Panc1 (cell line): Measurements from ENCODE around the gene CCHCR1. TPM values are rescaled to one million over a fixed set of nuclear protein-coding genes. Genes with fewer than 3 reads are reported as not detected.
"Not testable (repeated sequence)": the region's sequence is repeated elsewhere in the genome, so short reads cannot be mapped to it uniquely, and the experiment has no call there.

ENCODE experiments used
- ATAC-seq: fragments of 200-7000 bp; cut with Tn5 transposase; 2 replicates; pipeline ENCODE4 v1.9.1; 2020; ENCODE audit warnings: mild to moderate bottlenecking, moderate library complexity
- BruUV-seq: library from RNA; stranded (reverse); fragments of 400-500 nt; replicated peaks from 2 replicates; lab custom pipeline; 2021; lab: Mats Ljungman, UMichigan
- CTCF ChIA-PET: fragments of 300-600 bp; sonication (Branson Sonifier 250); formaldehyde crosslinking; loops from one replicate; lab custom pipeline; 2022; ENCODE audit warnings: antibody characterized with exemption; lab: Charles Lee
- POLR2A ChIA-PET: fragments of 300-600 bp; sonication (Branson Sonifier 250); formaldehyde crosslinking; loops from one replicate; lab custom pipeline; 2022; ENCODE audit warnings: antibody characterized with exemption; lab: Charles Lee
- DNase-seq: peaks from one replicate; pipeline ENCODE4 v3.0.0-alpha.2; 2010; ENCODE audit warnings: low read depth, low spot score
- H3K27ac ChIP-seq: 2 replicates; pipeline ENCODE4 v1.5.1; 2011; ENCODE audit warnings: mild to moderate bottlenecking, low read length, inconsistent platforms
- H3K27me3 ChIP-seq: fragments of 200-500 bp; sonication (Bioruptor generic); 2 replicates; pipeline ENCODE4 v1.6.0; 2014; ENCODE audit warnings: low read length, inconsistent platforms; ENCODE audit not compliant: control insufficient read depth, insufficient read depth
- H3K36me3 ChIP-seq: fragments of 200-500 bp; sonication (Bioruptor generic); 2 replicates; pipeline ENCODE4 v1.5.1; 2014; ENCODE audit warnings: inconsistent platforms, mild to moderate bottlenecking, low read length, moderate library complexity; ENCODE audit not compliant: control insufficient read depth, insufficient read depth
- H3K4me1 ChIP-seq: 2 replicates; pipeline ENCODE4 v1.5.1; 2011; ENCODE audit warnings: inconsistent platforms, mild to moderate bottlenecking, low read length, moderate library complexity; ENCODE audit not compliant: control insufficient read depth, insufficient read depth
- H3K4me3 ChIP-seq, 2 experiments: 2 replicates each; pipeline ENCODE4 v1.5.1; 2011 to 2012; ENCODE audit warnings: low read depth in 2 of 2, low read length in 2 of 2, mild to moderate bottlenecking in 2 of 2, inconsistent platforms in 1 of 2, moderate library complexity in 1 of 2
- H3K9me3 ChIP-seq: fragments of 200-500 bp; sonication (Bioruptor generic); 2 replicates; pipeline ENCODE4 v1.5.1; 2014; ENCODE audit warnings: low read depth, mild to moderate bottlenecking, inconsistent platforms, low read length, moderate library complexity; ENCODE audit not compliant: control insufficient read depth, insufficient read depth
- POLR2AphosphoS5 ChIP-seq: IDR thresholded peaks from 2 replicates; pipeline ENCODE4 v1.6.1; 2012; ENCODE audit warnings: mild to moderate bottlenecking, low read depth, low read length, moderate library complexity
- SIN3A ChIP-seq: IDR thresholded peaks from 2 replicates; pipeline ENCODE4 v1.6.1; 2012; ENCODE audit warnings: low read depth, mild to moderate bottlenecking, low read length, moderate library complexity, borderline replicate concordance; ENCODE audit not compliant: insufficient read depth
- TCF7L2 ChIP-seq: IDR thresholded peaks from 2 replicates; pipeline ENCODE4 v1.6.1; 2011; ENCODE audit warnings: mild to moderate bottlenecking, low read depth, low read length, inconsistent platforms
- in situ Hi-C: cut with HindIII; loops from 2 replicates; pipeline ENCODE4 v1.10.0; 2016; ENCODE audit warnings: low sequenced_read_pairs, low pct_unique_long_range_greater_than_20kb
- intact Hi-C: fragments of 100-400 bp; cut with micrococcal nuclease; formaldehyde crosslinking; loops from one replicate; pipeline ENCODE4 v1.10.0; 2022; ENCODE audit not compliant: unreplicated experiment
- total RNA-seq: library from RNA; stranded (reverse); gene quantifications from one replicate; pipeline ENCODE4 v1.2.1, GENCODE V29; 2021; ENCODE audit not compliant: unreplicated experiment
- TF ChIP-seq, protein P1 (sequence below): fragments of 450-650 bp; IDR thresholded peaks from 2 replicates; pipeline ENCODE4 v1.5.1; 2017; ENCODE audit warnings: mild to moderate bottlenecking
- TF ChIP-seq, protein P2 (sequence below), 2 experiments: IDR thresholded peaks; 2 replicates each; pipeline ENCODE4 v1.6.1; 2011 to 2012; ENCODE audit warnings: low read depth in 2 of 2, control low read depth in 1 of 2, low read length in 1 of 2, mild to moderate bottlenecking in 1 of 2, moderate library complexity in 1 of 2; ENCODE audit not compliant: insufficient read depth in 1 of 2

The CCHCR1 gene
- total RNA-seq, 1 experiment from 2014 or later = 37.1 TPM

DNA sequence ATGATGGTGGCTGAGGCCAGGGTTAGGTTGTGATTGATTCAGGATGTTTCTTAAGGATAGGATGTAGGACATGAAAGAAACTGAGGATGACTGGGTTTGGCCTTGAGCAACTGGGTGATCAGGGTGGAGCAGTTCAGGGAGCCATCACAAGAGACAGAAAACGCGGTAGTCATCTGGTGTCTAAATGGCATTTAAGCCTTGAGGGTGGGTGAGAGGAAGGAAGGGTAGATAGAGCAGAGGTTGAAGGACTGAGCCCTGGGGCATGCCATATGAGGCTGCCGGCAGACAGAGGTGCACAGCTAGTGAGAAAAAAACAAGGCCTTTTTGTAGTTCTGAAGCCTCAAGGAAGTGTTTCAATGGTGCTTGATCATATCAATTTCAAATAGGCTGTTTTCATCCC, 11.0 kb upstream of the CCHCR1 start:
- no peaks in the 10 kb centered on the region for H3K9me3 ChIP-seq
- in situ Hi-C loops = no loop called here
- no peaks in the 10 kb centered on the region for H3K27me3 ChIP-seq
- ChIA-PET CTCF (no interaction called here), POLR2A (no interaction called here)
- no TSS peak for BruUV-seq
- no peaks in the 10 kb centered on the region for H3K36me3 ChIP-seq
- intact Hi-C loops = no loop called here
- no peak overlapping the region for H3K27ac ChIP-seq
- TF ChIP-seq TCF7L2 (no peak), POLR2AphosphoS5 (no peak), SIN3A (no peak)
- TF ChIP-seq, protein P1, sequence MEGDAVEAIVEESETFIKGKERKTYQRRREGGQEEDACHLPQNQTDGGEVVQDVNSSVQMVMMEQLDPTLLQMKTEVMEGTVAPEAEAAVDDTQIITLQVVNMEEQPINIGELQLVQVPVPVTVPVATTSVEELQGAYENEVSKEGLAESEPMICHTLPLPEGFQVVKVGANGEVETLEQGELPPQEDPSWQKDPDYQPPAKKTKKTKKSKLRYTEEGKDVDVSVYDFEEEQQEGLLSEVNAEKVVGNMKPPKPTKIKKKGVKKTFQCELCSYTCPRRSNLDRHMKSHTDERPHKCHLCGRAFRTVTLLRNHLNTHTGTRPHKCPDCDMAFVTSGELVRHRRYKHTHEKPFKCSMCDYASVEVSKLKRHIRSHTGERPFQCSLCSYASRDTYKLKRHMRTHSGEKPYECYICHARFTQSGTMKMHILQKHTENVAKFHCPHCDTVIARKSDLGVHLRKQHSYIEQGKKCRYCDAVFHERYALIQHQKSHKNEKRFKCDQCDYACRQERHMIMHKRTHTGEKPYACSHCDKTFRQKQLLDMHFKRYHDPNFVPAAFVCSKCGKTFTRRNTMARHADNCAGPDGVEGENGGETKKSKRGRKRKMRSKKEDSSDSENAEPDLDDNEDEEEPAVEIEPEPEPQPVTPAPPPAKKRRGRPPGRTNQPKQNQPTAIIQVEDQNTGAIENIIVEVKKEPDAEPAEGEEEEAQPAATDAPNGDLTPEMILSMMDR = no peak
- TF ChIP-seq, protein P2, sequence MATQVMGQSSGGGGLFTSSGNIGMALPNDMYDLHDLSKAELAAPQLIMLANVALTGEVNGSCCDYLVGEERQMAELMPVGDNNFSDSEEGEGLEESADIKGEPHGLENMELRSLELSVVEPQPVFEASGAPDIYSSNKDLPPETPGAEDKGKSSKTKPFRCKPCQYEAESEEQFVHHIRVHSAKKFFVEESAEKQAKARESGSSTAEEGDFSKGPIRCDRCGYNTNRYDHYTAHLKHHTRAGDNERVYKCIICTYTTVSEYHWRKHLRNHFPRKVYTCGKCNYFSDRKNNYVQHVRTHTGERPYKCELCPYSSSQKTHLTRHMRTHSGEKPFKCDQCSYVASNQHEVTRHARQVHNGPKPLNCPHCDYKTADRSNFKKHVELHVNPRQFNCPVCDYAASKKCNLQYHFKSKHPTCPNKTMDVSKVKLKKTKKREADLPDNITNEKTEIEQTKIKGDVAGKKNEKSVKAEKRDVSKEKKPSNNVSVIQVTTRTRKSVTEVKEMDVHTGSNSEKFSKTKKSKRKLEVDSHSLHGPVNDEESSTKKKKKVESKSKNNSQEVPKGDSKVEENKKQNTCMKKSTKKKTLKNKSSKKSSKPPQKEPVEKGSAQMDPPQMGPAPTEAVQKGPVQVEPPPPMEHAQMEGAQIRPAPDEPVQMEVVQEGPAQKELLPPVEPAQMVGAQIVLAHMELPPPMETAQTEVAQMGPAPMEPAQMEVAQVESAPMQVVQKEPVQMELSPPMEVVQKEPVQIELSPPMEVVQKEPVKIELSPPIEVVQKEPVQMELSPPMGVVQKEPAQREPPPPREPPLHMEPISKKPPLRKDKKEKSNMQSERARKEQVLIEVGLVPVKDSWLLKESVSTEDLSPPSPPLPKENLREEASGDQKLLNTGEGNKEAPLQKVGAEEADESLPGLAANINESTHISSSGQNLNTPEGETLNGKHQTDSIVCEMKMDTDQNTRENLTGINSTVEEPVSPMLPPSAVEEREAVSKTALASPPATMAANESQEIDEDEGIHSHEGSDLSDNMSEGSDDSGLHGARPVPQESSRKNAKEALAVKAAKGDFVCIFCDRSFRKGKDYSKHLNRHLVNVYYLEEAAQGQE (IDR thresholded peaks at IDR 0.05; ENCODE audit: insufficient read depth in 1 of 2, low read depth in 2 of 2, low read length in 1 of 2) = no peak
- ATAC-seq = no peak
- no peak overlapping the region for H3K4me3 ChIP-seq
- DNase-seq = no peak
- H3K4me1 ChIP-seq = no peaks in the 10 kb centered on the region

DNA sequence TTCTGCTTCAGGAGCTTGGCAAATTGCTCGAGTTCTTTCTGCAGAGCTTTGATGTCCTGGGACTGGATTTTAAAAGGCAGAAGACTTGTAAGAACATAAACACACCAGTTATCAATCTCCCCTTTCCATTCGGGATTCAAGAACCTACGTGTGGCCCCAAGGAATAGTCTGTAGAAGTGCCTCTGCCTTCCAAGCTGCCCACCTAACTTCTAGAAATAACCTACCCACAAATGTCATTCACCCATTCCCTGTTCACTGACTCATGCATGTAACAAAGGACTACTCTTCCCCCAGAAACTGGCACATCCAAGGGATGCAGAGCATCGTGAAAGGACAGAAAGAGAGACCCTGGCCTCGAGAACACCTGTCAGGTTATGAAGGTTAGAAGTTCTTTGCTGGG, 8.4 kb upstream of the CCHCR1 start:
- Histone ChIP-seq H3K36me3 (no peaks in the 10 kb centered on the region), H3K9me3 (no peaks in the 10 kb centered on the region), H3K4me3 (no peak overlapping the region), H3K27ac (no peak overlapping the region), H3K27me3 (no peaks in the 10 kb centered on the region), H3K4me1 (no peaks in the 10 kb centered on the region)
- POLR2A ChIA-PET = no interaction called here
- no peak for ATAC-seq
- intact Hi-C loops = no loop called here
- no TSS peak for BruUV-seq
- in situ Hi-C loops = no loop called here
- DNase-seq = no peak
- CTCF ChIA-PET = no interaction called here
- no peak for TF ChIP-seq SIN3A
- no peak for TF ChIP-seq TCF7L2
- TF ChIP-seq, protein P2 (IDR thresholded peaks at IDR 0.05; ENCODE audit: insufficient read depth in 1 of 2, low read depth in 2 of 2, low read length in 1 of 2) = no peak
- TF ChIP-seq, protein P1 = no peak

DNA sequence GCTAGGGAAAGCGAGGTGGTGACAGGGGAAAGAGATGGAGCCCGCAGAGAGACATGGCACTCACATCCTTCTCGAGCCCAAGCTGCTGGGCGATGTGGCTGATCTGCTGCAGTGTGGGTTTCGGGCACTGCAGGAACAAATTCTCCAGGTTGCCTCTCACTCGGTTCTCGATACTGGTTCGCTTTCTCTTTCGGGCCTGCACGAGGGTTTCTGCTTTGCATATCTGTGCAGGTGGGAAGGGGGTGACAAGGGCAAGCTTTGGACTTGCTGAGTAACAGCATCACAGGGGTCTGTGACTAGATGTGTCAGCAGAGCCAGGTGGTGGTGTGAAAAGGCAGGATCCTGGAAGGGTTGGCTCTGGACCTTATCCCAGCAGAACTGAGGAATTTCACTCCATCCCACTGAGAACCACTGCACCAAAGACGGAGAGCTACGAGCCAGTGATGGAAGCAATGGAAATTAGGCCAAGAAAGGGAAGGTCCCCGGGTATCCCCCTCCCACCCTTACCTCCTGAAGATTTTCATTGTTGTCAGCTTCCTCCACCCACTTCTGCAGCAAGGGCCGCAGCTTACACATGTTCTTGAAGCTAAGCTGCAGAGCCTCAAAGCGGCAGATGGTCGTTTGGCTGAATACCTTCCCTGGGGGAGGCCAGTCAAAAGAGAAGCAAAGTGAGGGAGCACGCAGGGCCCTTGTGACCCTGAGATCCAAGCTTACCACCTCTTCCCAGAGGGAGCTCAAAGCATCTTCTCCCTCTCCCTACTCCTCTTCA, 7.6 kb upstream of the CCHCR1 start:
- H3K4me1 ChIP-seq, in situ Hi-C loops, intact Hi-C loops, CTCF ChIA-PET, H3K4me3 ChIP-seq, H3K27me3 ChIP-seq, DNase-seq, POLR2A ChIA-PET, H3K9me3 ChIP-seq, H3K27ac ChIP-seq, H3K36me3 ChIP-seq, BruUV-seq: not testable (repeated sequence)
- ATAC-seq = 0 out of 2 replicates have a peak, but pooled peaks have one; percentile 17
